GM18511 (cell line): ENCODE data around the gene MAJIN.
"Not testable (repeated sequence)": the region's sequence is repeated elsewhere in the genome, so short reads cannot be mapped to it uniquely, and the experiment has no call there.

Experiments
- ATAC-seq: cut with Tn5 transposase; IDR thresholded peaks from one replicate; pipeline ENCODE4 v1.9.1; 2021; ENCODE audit warnings: mild to moderate bottlenecking, moderate library complexity; ENCODE audit not compliant: unreplicated experiment

MAJIN gene

DNA sequence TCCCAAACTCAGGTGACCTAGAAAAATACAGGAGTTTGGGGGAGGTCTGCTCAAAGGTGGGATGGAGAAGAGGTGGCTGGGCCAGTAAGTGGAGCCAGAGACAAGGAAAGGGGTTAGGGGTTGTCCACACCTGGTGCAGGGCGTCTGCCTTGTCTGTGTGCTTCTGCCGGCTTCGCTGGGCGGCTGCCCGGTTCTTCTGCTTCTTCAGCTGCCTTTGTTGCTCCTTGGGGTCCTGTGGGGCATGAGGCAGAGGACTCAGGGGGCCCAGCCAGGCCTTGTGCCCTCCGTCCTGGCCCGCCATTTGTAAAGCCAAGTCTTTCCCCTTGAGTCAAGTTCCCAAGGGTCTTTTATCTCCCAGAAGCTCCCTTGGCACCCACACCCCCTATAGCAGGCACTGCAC is 22.4 kb upstream of the MAJIN start:
- ATAC-seq = no peak

DNA sequence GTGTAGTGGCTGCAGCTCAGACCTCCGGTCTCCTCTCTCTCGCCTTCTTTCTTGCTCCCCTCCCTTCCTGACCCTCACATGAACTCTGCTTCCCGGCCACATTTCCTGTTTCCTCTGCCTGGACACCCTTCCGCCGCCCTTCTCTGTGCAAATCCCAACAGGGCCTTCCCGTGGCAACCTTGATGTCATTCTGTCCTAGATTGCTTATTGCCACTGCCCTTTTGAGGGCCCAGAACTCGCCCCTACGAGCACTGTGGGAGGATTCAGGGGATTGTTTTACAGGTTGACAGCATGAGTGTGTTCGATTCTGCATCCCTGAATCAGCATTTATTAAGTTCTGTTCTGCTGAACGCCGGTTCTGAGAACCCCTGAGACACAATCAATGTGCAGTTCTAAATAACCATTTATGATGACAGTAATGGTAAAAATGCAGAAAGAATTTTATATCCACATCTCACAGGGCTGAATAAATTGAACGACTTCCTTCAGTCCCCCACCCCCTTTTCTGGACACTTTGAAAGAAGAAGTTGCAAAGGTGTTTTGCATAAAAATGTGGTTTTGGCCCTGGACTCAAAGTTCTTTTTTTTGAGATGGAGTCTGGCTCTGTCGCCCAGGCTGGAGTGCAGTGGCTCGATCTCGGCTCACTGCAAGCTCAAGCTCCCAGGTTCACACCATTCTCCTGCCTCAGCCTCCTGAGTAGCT is 18.5 kb upstream of the MAJIN start:
- no peak for ATAC-seq

DNA sequence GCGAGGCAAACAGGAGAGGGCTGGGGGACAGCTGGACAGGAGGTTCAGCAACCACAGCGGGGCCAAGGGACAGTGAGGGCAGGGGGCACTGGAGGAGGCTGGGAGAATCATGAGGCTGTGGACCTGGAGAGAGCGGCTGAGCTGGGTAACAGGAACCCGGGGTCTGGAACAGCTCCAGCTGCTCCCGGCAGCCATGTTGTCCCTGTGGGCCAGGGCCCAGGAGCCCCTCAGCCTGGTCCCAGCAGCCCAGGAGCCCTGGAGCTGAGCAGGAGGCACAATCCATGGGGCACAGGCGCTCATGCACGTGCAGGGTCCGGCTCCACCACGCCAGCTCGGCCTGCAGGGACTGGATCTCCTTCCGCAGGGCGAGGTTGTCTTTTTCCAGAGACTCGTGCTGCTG is 17.5 kb upstream of the MAJIN start:
- no peak for ATAC-seq

DNA sequence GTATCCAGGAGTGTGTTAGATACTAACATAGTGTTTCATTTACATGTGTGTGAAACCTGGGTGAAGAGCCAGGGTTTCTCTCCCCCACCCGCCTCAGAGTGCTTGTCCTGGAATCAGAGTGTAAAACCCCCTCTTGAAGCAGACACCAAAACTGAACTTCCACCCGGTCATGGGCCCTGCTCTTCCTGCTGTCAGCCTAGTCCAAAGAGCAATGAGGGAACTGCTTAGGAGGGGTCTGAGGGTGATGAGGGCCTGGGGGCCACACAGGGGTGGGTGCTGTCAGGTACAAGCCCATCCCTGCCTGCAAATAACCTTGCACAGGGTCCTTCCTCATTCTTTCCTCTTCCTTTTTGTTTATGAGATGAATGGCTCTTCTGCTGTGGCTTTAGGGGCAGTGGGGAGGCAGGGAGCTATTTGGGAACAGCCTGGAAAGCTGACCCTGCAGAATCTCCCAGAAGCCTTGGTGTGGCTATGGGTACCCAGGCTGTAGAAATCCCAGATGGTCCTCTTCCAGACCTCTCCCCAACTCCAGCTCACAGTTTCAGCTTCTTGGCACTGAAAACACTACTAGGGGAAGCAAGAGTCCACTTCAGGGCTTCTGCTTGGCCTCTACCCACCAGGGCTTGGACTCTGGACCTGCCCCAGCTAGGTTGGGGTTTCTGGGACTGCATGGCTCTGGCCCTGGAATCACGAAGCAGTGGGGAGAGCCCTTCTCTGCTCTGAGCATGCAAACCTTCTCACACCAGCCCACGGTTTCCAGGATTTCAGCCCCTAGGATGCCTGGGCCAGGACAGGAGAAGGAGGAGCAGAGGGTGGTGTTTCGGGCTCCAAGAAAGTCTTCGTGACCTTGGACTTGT is 16.3 kb upstream of the MAJIN start:
- ATAC-seq = no peak

DNA sequence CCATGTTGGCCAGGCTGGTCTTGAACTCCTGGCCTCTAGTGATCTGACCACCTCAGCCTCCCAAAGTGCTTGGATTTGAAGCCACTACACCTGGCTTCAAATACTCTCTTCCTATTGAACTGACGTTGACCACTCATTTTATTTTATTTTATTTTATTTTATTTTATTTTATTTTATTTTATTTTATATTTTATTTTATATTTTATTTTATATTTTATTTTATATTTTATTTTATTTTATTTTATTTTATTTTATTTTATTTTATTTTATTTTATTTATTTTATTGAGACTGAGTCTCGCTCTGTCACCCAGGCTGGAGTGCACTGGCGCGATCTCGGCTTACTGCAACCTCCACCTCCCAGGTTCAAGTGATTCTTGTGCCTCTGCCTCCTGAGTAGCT is 11.4 kb upstream of the MAJIN start:
- not testable (repeated sequence) for ATAC-seq

DNA sequence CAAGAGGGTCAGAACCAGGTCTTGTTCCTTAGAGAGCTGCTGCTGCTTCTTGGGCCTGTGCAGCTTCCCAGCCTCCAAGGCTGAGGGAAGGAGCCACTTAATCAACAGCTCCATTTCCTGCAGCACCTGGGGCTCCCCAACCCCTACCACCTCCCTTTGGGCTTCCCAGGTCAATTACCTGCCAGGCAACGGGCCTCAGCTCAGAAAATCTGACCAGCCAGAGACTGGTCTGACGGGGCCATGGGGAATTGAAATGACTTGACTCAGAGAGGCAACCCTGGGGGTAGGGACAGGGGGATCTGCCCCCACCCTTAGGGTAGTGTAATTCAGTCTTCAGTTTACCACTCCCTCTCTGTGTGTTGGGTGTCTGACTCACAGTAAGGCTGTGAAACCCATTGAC is 4.7 kb upstream of the MAJIN start:
- ATAC-seq = no peak

DNA sequence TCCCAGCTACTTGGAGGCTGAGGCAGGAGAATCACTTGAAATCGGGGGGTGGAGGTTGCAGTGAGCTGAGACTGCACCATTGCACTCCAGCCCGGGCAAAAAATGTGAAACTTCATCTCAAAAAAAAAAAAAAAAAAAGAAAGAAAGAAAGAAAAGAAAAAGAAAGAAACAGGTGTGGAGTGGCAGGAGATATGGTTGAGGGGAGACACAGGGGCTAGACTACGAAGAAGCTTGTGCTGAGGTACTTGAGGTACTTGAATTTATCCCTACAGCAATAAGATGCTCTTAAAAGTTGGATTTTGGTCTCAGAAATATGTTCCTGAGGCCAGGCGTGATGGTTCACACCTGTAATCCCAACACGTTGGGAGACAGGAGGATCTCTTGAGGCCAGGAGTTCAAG is 2.2 kb upstream of the MAJIN start:
- no peak for ATAC-seq

DNA sequence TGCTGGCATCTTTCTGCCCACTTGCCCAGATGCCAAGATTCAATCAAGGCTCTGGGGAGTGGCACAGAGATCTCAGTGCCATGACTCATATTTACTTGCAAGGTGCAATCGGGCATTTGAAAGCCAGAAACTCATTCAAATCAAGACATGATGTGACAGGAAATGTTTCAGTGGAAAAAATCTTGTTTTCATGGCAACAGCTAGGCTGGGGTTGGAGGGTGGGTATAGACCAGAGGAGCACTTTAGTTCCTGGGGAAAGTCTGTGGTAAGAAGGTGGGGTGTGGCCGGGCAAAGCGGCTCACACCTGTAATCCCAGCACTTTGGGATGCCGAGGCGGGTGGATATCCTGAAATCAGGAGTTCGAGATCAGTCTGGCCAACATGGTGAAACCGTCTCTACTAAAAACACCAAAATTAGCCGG is 1.2 kb downstream of the MAJIN start:
- no peak for ATAC-seq

DNA sequence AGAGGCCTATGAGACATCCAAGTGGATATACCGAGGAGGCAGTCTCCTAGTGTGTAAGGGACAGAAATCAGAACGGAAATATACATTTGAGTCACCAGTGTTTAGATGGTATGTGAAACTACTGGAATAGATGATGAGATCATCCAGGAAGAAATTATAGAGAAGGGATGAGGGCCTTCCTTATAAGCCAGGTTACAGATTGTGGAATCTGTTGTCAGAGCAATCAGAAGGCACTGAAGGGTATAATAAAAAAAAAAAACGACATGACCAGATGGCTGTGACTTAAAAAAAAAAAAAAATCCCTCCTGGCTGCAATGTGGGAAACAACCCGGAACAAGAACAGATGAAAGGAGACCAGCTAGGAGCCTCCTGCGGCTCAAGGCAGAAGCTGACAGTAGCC is 2.7 kb downstream of the MAJIN start:
- no peak for ATAC-seq

DNA sequence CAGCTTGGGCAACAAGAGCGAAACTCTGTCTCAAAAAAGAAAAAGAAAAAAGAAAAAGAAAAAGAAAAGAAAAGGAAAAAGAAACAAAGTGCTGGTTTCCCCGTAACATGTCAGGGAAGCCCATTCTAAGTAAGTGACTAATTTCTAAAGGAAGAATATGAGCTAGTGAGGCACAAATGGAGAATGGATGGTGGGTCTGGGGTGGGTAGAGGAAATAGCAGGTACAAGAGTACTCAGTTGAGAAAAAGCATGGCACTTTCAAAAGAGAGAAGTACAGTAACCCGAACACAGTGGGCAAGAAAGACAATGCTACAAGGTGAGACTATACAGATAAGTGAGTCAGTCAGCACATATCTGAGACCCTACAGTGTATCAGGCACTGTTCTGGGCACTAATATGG is 4.5 kb downstream of the MAJIN start:
- no peak for ATAC-seq

DNA sequence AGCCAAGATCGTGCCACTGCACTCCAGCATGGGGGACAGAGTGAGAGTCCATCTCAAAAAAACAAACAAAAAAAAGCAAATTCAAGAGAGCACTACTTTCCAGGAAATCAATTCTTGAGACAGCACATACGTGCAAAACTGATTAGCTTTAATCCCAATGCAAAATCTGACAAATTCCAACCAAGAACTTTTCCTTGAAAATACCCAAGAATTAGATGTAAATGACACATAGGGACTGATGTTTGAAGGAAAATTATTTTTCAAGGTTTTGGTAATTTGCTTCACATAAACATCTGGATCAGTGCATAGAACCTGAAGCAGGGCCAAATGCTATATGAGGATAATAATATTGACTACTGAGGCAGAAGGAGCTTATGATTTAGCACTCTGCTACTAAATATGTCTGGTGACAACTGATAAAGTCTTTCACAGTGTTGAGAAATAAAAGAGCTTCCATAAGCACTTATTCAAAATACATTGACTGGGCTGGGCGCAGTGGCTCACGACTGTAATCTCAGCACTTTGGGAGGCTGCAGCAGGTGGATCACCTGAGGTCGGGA is 8.8 kb downstream of the MAJIN start:
- ATAC-seq = no peak

DNA sequence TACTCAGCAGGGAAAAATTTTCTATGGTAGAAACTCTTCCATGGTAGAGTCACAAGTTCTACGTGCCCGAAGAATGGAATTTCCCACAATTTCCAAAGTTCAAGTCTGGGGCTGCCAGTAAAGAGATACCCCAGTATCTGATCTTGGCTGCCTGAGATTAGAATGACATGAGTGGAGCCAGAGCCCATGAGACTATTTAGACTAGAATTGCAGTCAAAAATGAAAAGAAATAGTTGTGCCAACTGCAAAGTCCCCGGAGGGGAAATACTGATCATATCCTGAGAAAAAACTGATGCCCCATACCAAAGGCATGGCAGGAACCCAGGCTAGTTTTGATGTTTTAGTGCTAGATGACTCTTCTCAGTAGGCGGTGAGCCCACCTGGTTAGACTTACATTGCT is 11.2 kb downstream of the MAJIN start:
- ATAC-seq = no peak

DNA sequence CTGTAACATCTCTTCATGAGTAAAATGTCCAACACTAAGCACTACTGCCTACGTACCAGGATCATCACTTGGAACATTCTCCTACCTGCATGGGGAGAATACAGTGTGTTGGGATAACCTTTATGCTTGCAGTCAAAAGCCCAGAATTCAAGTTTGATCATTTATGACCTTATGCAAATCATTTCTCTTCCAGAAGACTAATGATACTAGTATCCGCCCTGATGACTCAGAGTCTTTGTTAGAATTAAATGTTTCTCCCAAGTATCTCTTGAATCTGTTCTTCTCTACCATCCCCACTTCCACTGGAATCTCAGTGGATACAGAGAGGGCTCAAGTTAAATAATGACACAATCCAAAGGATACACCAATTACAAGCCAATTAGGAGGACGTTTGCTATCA is 12.4 kb downstream of the MAJIN start:
- ATAC-seq = no peak

DNA sequence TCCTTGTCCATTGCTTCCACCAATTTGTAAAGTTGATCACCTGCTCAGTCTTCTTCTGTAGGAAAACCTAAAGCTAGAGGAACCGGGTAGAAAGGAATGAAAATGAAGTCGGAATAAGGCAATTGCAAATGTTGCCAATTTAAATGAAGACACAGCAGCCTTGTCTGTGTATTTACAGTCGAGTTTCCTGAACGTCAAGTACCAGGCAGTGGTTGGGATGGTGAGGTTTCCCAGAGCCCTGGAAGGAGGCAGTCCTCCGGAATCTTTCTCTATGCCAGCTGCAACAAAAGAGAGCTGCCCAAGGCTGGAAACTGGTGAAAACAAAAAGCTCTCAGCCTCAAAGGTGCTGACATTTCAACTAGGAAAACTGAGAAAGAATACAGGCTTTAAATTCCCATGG is 17.7 kb downstream of the MAJIN start:
- no peak for ATAC-seq

DNA sequence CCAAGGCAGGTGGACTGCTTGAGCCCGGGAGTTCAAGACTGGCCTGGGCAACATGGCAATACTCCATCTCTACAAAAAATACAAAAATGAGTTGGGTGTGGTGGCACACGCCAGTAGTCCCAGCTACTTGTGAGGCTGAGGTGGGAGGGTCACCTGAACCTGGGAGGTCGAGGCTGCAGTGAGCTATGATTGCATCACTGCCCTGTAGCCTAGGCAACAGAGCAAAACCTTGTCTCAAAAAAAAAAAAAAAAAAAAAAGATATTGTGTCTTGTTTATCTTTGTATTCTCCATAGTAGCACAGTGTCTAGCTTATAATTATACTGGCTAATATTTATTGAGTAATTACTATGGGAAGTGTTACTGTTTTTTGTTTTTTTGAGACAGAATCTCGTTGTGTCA is 20.4 kb downstream of the MAJIN start:
- no peak for ATAC-seq

DNA sequence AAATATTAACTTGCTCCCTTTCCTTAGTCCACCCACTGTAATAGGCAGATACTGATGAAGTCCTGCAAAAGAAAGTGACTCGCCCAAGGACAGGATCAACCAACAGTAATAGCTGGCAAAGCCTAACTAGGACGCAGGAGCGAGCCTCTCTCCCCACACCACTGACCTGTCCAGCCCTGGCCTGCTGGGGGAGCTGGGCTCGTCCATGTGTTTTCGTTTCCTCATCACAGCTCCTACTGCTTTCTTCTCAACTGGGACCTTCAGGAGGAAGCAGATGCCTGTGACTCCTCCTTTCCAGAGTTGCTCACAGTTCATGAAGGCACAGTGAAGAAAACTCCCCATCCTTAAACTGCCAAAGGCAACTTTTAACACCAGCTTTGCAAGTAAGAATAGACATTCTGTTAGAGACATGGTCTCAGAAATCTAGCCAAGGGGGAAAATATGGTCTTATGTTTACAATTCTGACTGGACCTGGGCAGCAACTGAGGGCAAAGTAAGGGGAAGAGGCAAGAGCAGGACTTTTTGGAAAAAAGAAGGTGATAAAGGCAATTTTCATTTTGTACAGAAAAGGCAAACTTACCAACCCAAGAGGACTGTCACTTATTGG is 24.6 kb downstream of the MAJIN start:
- ATAC-seq = no peak

DNA sequence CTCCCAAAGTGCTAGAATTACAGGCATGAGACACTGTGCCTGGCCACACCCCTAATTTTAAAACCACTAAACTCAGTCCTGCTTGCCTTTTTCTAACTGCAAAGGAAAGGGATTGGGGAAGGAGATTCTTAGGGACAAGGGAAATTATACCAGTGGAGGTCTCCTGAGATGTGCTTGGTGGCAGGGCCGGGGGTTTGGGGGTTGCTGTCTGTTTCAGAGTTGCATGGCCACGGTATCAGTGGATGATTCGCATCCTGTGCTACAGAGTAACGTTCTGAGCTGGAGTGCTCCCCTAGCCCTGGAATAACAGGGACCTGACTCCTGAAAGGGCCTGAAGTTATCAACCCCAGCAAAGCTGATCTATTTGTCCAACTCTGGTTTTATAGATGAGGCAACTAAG is 35.4 kb downstream of the MAJIN start:
- no peak for ATAC-seq

DNA sequence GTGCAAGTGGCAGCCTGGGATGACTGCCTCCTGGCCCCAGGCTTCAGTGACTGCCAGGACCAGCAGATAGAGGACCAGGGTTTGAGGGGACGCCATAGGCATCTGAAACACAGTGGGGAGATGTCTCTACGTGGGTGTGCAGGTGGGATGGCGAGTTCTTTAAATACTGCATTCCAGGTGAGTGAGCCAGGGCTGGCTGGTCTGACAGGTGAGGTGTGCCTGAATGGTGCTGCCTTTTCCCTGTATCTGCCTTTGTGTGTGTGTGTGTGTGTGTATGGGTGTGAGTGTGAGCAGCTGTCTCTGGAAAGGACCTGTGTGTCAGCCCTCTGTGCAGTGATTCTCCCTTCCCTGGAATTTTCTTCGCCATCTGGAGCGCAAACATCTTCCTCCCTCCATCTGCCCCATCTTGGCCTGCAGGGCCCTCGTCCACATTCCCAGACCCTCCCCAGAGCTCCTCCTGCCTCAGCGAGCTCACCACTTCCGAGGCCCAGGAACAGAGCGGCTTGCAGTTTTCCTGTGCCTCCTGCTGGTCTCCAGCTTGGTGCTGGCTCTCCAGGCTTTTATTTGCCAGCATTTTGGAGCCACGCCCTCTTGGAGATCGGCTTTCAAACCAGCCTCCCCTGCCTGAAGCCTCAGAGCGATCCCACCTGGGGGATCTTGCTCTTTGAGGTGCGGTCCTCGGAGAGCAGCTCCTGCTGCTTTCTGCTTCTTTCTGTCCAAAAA is 36.4 kb downstream of the MAJIN start, which contains the start of gene GPHA2:
TSS of gene GPHA2 (minus strand) at position 535 of the 723 bp plus-strand sequence. CDS start at position 102, 433 bp downstream.
- no peak for ATAC-seq

DNA sequence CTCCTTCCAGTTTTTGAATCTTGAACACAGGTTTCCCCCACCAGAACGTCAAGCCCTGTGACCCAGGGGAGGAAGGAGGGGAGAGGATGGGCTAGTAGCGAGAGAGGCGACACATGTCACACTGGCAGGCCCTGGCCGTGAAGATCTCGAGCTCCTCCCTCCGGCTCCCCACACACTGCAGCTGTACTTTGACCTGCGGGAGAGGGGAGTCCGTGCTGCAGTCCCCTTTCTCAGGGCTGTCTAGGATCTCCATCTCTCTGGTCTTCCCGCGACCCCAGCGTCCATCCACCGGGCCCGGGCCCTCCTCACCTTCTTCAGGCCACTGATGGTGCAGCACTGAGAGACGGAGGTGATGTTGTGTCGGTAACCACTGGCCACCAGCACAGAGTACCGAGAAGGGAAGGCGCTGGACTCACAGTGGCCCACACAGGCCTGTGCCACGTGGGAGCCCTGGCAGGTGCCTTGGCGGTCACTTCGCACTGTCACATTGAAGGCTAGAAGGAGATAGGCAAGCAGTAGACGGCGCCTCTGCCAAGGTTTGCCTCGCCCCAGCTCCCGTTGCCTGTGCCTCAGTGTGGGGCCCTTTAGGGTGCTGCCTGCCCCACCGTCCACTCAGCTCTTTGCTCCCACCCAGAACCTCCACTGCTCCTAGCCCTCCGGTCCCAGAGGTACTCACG is 37.1 kb downstream of the MAJIN start:
- no peak for ATAC-seq

DNA sequence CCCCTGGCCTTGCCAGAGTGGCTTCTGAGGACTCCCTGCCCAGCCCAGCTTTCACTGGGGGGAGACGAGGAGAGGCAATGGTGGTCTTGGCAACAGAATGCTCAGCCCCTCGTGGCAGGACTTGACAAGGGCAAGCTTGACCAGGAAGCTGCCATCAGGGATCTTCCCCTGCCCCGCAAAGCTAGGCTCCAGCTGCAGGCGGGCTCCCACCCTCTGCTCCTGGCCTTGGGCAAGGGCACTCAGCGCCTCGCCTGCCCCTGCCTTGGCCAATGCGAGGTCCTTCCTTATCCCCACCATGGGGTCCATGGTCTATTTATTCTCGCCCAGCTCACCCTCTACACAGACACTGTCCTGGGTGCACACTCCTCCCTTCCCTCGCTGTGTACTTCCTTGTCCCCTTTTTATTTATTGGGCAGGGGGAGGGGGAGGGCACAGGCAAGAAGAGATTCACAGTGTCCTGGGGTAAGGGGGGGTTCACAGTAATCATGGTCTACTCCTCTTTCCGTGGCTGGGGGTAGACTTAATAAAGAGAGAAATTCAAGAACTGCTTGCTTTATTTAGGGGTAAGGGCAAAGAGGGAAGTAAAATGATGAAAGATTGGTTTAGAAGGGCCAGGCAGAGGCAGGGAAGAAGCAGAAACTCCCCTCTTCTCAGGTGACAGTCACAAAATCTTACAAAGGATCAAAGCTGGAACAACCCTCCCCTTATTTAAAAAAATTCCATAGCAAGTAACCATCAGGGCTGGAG is 37.8 kb downstream of the MAJIN start:
- ATAC-seq = no peak
